GM18505 (cell line): ENCODE results near the gene MAN2B2.

Experiments used
- ATAC-seq: cut with Tn5 transposase; IDR thresholded peaks from one replicate; pipeline ENCODE4 v1.9.1; 2021; ENCODE audit not compliant: unreplicated experiment
- POLR2A ChIP-seq: IDR thresholded peaks from 4 replicates; pipeline ENCODE4 v1.6.1; 2011; ENCODE audit warnings: borderline replicate concordance; ENCODE audit not compliant: insufficient read depth, insufficient read length; ENCODE audit errors: extremely low read depth

MAN2B2 gene

DNA sequence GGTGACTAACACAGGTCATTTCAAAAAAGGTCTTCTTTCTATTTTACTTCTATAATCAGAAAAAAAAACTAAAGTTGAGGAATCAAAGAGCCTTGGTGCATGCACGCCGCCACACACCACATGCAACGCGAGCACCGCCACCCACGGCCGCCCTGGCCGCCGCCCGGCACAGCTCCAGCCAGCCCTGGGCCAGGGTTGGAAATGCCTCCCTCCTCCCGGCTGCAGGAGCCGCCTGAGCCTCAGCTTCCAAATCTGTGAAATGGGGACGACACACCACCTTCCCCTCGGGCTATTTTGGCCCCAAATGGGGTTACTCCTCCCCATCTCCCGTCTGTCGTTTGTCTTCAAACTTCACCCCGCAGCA, 39.7 kb upstream of the MAN2B2 start:
- TF ChIP-seq POLR2A, result no peak
- ATAC-seq, result no peak

GRCh38 chr4:6535706-6536105, 39.3 kb upstream of the MAN2B2 start:
- no peak for ATAC-seq
- no peak for TF ChIP-seq POLR2A

GRCh38 chr4:6538111-6538510, 36.9 kb upstream of the MAN2B2 start:
- TF ChIP-seq POLR2A, result no peak
- ATAC-seq, result no peak

DNA sequence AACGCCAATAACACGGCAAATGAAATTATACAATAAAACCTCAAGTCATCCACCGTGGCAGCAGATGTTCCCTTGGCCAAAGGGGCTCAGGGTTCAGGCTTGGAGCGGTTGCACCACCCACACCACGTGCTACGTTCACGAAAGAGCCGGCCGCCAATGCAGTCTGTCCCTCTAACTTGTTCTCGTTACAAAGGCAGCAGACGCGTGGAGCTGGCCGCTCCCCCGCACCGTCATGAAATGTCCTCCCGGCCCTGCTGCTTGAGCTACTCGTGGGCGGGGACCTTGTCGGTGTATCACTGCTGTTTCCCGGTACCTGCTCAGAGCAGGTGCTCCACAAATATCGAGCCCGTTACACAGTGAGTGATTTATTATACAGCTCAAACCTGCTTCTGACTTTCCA, 36.4 kb upstream of the MAN2B2 start:
- TF ChIP-seq POLR2A, result no peak
- no peak for ATAC-seq

GRCh38 chr4:6539009-6539764, 35.8 kb upstream of the MAN2B2 start:
- no peak for TF ChIP-seq POLR2A
- no peak for ATAC-seq

DNA sequence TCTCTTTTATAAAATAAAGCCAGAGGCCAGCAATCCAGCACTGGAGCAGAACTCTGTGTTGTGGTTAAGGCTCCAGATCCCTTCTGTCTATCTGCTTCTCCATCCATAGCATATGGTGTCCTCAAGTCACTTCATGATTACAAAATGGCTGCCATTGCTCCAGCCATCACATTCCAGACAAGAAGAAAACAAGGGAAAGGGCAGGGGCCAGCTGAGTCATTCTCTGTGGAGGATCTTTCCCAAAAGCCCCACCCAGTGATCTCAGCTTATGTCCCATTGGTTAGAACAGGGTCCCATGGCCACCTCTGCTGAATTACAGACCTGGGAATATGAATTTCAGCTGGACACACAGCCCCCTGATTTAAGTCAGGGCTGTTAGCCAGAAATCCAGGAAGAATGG, 34.1 kb upstream of the MAN2B2 start:
- TF ChIP-seq POLR2A, result no peak
- no peak for ATAC-seq

- TF ChIP-seq POLR2A, result no peak
- ATAC-seq, result no peak
Observed at GRCh38 chr4:6541789-6542188, 33.2 kb upstream of the MAN2B2 start.

GRCh38 chr4:6542951-6543350, 32.0 kb upstream of the MAN2B2 start:
- TF ChIP-seq POLR2A, result no peak
- ATAC-seq, result no peak

DNA sequence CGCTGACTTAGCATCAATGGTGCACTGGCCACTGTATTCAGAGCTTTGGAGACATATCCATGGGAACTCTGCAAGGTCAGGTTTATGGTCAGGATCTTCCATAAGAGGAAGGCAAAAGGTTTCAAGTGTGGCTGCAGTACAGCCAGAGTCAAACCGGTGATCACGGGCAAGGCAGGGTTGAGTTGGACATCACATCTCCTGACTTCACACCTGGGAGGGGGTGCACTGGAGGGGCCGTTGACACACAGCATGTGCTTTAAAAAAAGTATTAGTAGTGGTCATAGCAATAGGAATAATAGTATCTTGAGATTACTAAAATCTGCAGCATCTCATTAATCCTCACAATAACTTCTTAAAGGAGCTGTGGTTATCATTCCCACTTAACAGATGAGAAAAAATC, 28.9 kb upstream of the MAN2B2 start:
- no peak for ATAC-seq
- TF ChIP-seq POLR2A, result no peak

DNA sequence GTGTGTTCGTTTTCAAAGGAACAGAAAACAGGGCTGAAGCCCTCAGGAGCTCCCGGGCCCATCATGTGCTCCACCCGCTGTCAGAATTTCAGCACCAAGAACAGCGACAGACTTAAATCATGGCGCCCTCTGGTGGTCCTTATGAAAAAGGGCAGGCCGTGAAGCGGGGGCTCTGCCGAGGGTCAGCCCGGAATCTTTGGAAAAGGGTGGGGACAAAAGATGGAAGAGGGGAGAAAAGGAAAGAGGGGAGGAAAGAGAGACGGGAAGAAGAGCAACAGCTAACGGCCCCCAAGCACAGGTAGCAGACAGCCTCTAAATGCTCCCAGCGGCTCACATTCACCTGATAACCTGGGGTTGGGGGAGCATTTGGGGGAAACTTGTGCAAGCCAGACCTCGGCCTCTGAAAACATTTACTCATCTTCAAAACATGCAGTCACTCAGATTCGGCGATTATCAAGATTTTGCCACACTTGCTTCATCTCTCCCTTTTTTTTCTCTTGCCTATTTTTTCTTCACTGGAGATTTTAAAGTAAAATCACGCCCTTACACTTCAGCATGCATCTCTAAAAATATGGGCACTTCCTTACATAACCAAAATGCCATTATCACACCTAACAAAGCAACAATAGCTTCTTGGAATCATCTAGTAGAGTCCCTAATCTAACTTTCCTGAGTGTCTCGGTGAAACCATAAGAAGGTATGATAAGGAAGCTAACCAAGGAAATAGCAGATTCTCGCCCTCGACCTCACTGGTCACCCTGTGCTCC, 28.1 kb upstream of the MAN2B2 start:
- no peak for ATAC-seq
- TF ChIP-seq POLR2A, result no peak

- ATAC-seq, result no peak
- TF ChIP-seq POLR2A, result no peak
Observed at GRCh38 chr4:6548201-6548881, 26.6 kb upstream of the MAN2B2 start.

DNA sequence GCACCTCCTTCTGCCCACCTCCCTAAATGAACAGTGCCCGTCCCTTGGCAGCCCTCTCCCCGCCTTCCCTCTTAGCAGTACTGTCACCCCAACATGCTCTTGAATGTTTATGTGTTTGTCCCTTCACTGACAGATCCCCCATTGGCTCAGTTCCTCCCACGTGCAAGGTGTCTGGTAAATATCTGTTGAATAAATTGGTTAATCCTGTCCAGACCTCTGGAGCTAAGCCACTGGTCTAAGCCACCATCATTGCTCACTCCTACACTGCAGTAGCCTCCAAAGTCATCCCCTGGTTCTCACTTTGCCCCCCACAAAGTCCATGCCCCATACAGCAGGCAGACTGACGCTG, 26.1 kb upstream of the MAN2B2 start:
- no peak for ATAC-seq
- no peak for TF ChIP-seq POLR2A

DNA sequence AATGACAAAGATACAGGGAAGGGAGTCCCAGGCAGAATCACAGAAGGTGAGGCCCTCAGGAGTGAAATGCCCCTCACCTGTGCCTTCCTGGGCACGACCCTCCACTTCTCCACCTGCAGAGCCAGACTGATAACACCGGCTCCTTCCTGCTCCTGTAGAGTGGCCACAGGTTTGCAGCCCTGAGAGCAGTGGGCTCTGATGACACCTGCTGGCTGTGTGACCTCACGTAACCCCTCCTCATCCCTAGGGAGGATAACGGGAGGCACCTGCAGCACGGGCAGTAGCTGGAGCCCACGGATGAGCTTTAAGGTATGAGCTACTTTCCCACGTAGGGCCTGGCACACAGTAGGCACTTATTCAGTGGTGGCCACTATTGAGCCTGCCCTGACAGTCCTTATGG, 25.5 kb upstream of the MAN2B2 start:
- no peak for ATAC-seq
- TF ChIP-seq POLR2A, result no peak

- TF ChIP-seq POLR2A, result no peak
- no peak for ATAC-seq
Observed at GRCh38 chr4:6549890-6550620, 24.9 kb upstream of the MAN2B2 start.

- no peak for ATAC-seq
Observed at GRCh38 chr4:6550821-6551220, 24.2 kb upstream of the MAN2B2 start.

More at GRCh38 chr4:6550821-6551220, 24.2 kb upstream of the MAN2B2 start:
- TF ChIP-seq POLR2A, result no peak
